ENCODE measurements around the gene CELF1.

The CELF1 gene

DNA sequence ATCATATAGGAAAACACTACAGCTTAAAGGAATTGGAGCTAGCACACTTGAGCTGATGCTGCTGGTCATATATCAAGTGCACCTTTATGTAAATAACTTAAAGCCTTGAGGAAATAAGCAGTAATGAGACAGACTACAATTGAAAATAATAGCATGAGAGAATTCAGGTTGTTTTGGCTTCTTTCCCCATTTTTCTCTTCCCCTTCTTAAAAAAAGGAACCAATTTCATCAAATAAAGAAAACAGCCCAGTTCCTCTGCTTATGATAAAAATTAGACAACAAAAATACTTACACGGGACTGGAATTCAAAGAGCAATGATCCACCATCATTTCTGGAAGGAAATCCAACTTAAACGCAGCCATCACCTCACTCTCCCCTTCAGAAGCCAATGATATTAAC is 53.8 kb downstream of the CELF1 start:
- H3K9ac ChIP-seq (ENCODE audit: low read length) = no peak overlapping the region
- no peak overlapping the region for H2AFZ ChIP-seq (ENCODE audit: low read length)
- TF ChIP-seq, protein P1, sequence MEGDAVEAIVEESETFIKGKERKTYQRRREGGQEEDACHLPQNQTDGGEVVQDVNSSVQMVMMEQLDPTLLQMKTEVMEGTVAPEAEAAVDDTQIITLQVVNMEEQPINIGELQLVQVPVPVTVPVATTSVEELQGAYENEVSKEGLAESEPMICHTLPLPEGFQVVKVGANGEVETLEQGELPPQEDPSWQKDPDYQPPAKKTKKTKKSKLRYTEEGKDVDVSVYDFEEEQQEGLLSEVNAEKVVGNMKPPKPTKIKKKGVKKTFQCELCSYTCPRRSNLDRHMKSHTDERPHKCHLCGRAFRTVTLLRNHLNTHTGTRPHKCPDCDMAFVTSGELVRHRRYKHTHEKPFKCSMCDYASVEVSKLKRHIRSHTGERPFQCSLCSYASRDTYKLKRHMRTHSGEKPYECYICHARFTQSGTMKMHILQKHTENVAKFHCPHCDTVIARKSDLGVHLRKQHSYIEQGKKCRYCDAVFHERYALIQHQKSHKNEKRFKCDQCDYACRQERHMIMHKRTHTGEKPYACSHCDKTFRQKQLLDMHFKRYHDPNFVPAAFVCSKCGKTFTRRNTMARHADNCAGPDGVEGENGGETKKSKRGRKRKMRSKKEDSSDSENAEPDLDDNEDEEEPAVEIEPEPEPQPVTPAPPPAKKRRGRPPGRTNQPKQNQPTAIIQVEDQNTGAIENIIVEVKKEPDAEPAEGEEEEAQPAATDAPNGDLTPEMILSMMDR (IDR thresholded peaks at IDR 0.05; ENCODE audit: low read length) = no peak
- TF ChIP-seq EZH2phosphoT487 (IDR thresholded peaks at IDR 0.05; ENCODE audit: low read length) (no peak), EZH2 (optimal IDR thresholded peaks at IDR 0.05; ENCODE audit: low read depth, low read length) (no peak)
- no peaks in the 10 kb centered on the region for H3K27me3 ChIP-seq (replicated peaks; ENCODE audit: insufficient read depth, low read length)
- H3K36me3 ChIP-seq (replicated peaks; ENCODE audit: insufficient read depth, low read length) = 0 out of 2 replicates have a peak, but pooled peaks cover 2% of the 10 kb centered on the region
- H3K4me1 ChIP-seq (ENCODE audit: low read length) = peaks cover 2% of the 10 kb centered on the region; the same call in 1 of the 2 replicates
- no peaks in the 10 kb centered on the region for H3K9me2 ChIP-seq (replicated peaks; ENCODE audit: insufficient read depth, low read length)
- H3K4me3 ChIP-seq (ENCODE audit: low read length) = no peak overlapping the region
- no peak overlapping the region for H3K4me2 ChIP-seq (ENCODE audit: low read depth, low read length)
- no peaks in the 10 kb centered on the region for H3K9me3 ChIP-seq (replicated peaks; ENCODE audit: insufficient read depth, low read length)
- no peaks in the 10 kb centered on the region; the same call in 1 of the 2 replicates for H4K20me1 ChIP-seq (ENCODE audit: insufficient read depth, low read length)
- no peaks in the 10 kb centered on the region for H3F3A ChIP-seq (ENCODE audit: insufficient read depth, low read length)
- H3K79me2 ChIP-seq (ENCODE audit: low read length) = peaks cover 99% of the 10 kb centered on the region
- H3K27ac ChIP-seq (ENCODE audit: low read length) = no peak overlapping the region
- no peak for DNase-seq

DNA sequence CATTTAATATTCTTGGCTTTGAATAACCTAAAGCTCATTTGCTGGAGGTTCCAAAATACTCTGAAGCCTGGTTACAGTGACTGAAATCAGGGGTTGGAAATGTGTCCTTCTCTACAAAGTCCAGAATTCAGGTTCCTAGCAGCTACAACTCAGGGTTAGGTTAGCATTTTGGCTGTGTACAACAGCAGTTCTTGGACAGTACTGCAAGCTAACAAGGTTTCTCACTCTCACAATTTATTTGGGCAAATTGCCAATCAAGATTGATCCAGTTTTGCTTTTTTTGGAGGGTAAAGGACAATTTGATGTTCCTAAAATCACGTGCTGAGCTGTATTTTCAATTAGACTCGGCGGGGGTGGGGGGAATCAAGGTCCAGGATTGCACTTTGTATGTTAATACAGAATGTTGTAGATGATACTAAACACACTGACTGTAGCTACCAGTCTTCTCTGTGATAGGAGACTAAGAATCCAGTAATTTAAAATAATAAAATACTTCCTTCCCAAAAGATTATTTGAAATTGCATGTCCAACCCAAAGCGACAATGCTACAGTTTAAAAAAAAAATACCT is 54.3 kb downstream of the CELF1 start:
- H3K9me3 ChIP-seq (replicated peaks; ENCODE audit: insufficient read depth, low read length) = no peaks in the 10 kb centered on the region
- no peak overlapping the region for H2AFZ ChIP-seq (ENCODE audit: low read length)
- H3K36me3 ChIP-seq (replicated peaks; ENCODE audit: insufficient read depth, low read length) = 0 out of 2 replicates have a peak, but pooled peaks cover 2% of the 10 kb centered on the region
- no peaks in the 10 kb centered on the region for H3K9me2 ChIP-seq (replicated peaks; ENCODE audit: insufficient read depth, low read length)
- no peak overlapping the region for H3K9ac ChIP-seq (ENCODE audit: low read length)
- peaks cover 2% of the 10 kb centered on the region; the same call in 1 of the 2 replicates for H3K4me1 ChIP-seq (ENCODE audit: low read length)
- no peaks in the 10 kb centered on the region for H3F3A ChIP-seq (ENCODE audit: insufficient read depth, low read length)
- no peak overlapping the region for H3K4me2 ChIP-seq (ENCODE audit: low read depth, low read length)
- H3K27ac ChIP-seq (ENCODE audit: low read length) = no peak overlapping the region
- H3K79me2 ChIP-seq (ENCODE audit: low read length) = peaks cover 99% of the 10 kb centered on the region
- DNase-seq = no peak
- H3K4me3 ChIP-seq (ENCODE audit: low read length) = no peak overlapping the region
- no peaks in the 10 kb centered on the region; the same call in 1 of the 2 replicates for H4K20me1 ChIP-seq (ENCODE audit: insufficient read depth, low read length)
- no peak for TF ChIP-seq EZH2phosphoT487 (IDR thresholded peaks at IDR 0.05; ENCODE audit: low read length)
- TF ChIP-seq EZH2 (optimal IDR thresholded peaks at IDR 0.05; ENCODE audit: low read depth, low read length) = no peak
- TF ChIP-seq, protein P1 (IDR thresholded peaks at IDR 0.05; ENCODE audit: low read length) = no peak
- H3K27me3 ChIP-seq (replicated peaks; ENCODE audit: insufficient read depth, low read length) = no peaks in the 10 kb centered on the region

DNA sequence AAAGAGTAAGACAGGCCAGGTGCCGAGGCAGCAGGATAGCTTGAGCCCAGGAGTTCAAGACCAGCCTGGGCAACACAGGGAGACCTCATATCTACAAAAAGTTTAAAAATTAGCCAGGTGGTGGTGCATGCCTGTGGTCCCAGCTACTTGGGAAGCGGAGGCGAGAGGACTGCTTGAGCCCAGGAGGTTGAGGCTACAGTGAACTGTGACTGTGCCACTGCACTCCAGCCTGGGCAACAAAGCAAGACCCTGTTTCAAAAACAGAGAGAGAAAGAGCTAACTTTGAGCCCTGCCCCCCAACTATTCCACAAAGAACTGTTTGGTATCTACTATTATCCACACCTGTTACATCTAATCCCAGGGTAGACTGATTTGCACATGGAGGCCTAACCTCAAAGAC is 54.8 kb downstream of the CELF1 start:
- DNase-seq = no peak
- Histone ChIP-seq H3K79me2 (ENCODE audit: low read length) (peaks cover 99% of the 10 kb centered on the region), H3K9me2 (replicated peaks; ENCODE audit: insufficient read depth, low read length) (no peaks in the 10 kb centered on the region), H3K9me3 (replicated peaks; ENCODE audit: insufficient read depth, low read length) (no peaks in the 10 kb centered on the region), H3K27ac (ENCODE audit: low read length) (no peak overlapping the region), H3K27me3 (replicated peaks; ENCODE audit: insufficient read depth, low read length) (no peaks in the 10 kb centered on the region), H3K4me1 (ENCODE audit: low read length) (peaks cover 2% of the 10 kb centered on the region; the same call in 1 of the 2 replicates), H2AFZ (ENCODE audit: low read length) (no peak overlapping the region), H4K20me1 (ENCODE audit: insufficient read depth, low read length) (no peaks in the 10 kb centered on the region; the same call in 1 of the 2 replicates), H3K9ac (ENCODE audit: low read length) (no peak overlapping the region), H3K4me3 (ENCODE audit: low read length) (no peak overlapping the region), H3K4me2 (ENCODE audit: low read depth, low read length) (no peak overlapping the region), H3K36me3 (replicated peaks; ENCODE audit: insufficient read depth, low read length) (0 out of 2 replicates have a peak, but pooled peaks cover 2% of the 10 kb centered on the region), H3F3A (ENCODE audit: insufficient read depth, low read length) (no peaks in the 10 kb centered on the region)
- TF ChIP-seq EZH2 (optimal IDR thresholded peaks at IDR 0.05; ENCODE audit: low read depth, low read length) (no peak), EZH2phosphoT487 (IDR thresholded peaks at IDR 0.05; ENCODE audit: low read length) (no peak)
- TF ChIP-seq, protein P1 (IDR thresholded peaks at IDR 0.05; ENCODE audit: low read length) = no peak

Measured in MM.1S (cell line).